Testis (tissue), 3 donors: ENCODE results near the gene AARSD1. TPM values are rescaled to one million over a fixed set of nuclear protein-coding genes. Genes with fewer than 3 reads are reported as not detected.

Experiments
- DNase-seq: peaks from one replicate; pipeline ENCODE4 v3.0.0-alpha.2; 2019
- H3K27ac ChIP-seq, 2 donors: fragments of 200-600 bp; sonication (generic); one replicate each; pipeline ENCODE4 v1.5.1; 2019
- H3K27me3 ChIP-seq: fragments of 200-600 bp; sonication (generic); one replicate; pipeline ENCODE4 v1.5.1; 2019
- H3K36me3 ChIP-seq: fragments of 200-600 bp; sonication (generic); one replicate; pipeline ENCODE4 v1.5.1; 2017; ENCODE audit warnings: low read depth; ENCODE audit errors: missing control alignments
- H3K4me1 ChIP-seq: fragments of 200-600 bp; sonication (generic); one replicate; pipeline ENCODE4 v1.5.1; 2019
- H3K4me3 ChIP-seq, 2 donors: fragments of 200-600 bp; sonication (generic); one replicate each; pipeline ENCODE4 v1.5.1; 2017 to 2019
- H3K9me3 ChIP-seq: fragments of 200-600 bp; sonication (generic); one replicate; pipeline ENCODE4 v1.5.1; 2017
- CTCF ChIP-seq, 3 experiments: fragments of 450-650 bp in 2 of 3; fragments of 200-600 bp in 1 of 3; sonication (generic) in 1 of 3; IDR thresholded peaks; one replicate each; pipeline ENCODE4 v1.5.1; 2016 to 2019; ENCODE audit warnings: antibody characterized with exemption in 3 of 3, mild to moderate bottlenecking in 2 of 3, moderate library complexity in 1 of 3
- POLR2A ChIP-seq: fragments of 450-650 bp; IDR thresholded peaks from one replicate; pipeline ENCODE4 v1.6.1; 2017; ENCODE audit warnings: antibody characterized with exemption, mild to moderate bottlenecking, moderate library complexity
- WGBS, 2 donors: methylation state at CpG; one replicate each; pipeline ENCODE4 v1.1.5; 2018; 5-methylcytosine and 5-hydroxymethylcytosine counted together
- intact Hi-C: fragments of 100-400 bp; cut with DNase I; formaldehyde crosslinking; loops from one replicate; pipeline ENCODE4 v1.15.1; 2023; ENCODE audit warnings: low total_unique reads
- polyA plus RNA-seq: library from polyadenylated mRNA; stranded (reverse); fragments of 350-450 nt; fragmentation: Illumina TruSeq; extraction: RNeasy Lipid Tissue Mini Kit (QIAGEN cat#74804); gene quantifications from one replicate; pipeline ENCODE4 v1.2.3, GENCODE V29; 2014; ENCODE audit warnings: low read depth, low replicate concordance; ENCODE audit not compliant: insufficient read depth
- total RNA-seq, 2 donors: library from RNA; depleted of rRNA; stranded (reverse); fragments of >200 nt; gene quantifications; one replicate each; pipeline ENCODE4 v1.2.3, GENCODE V29; 2016

The AARSD1 gene
- total and polyA plus RNA-seq, 3 donors from 2014 or later, result 62.0 to 184 (median 84.3) TPM

GRCh38 chr17:42950044-42950783 is 14.0 kb downstream of the AARSD1 start:
- Histone ChIP-seq H3K27ac (no peak overlapping the region), H3K4me1 (no peaks in the 10 kb centered on the region), H3K36me3 (no peaks in the 10 kb centered on the region), H3K9me3 (no peaks in the 10 kb centered on the region), H3K4me3 (no peak overlapping the region), H3K27me3 (no peaks in the 10 kb centered on the region)
- intact Hi-C loops, result no loop called here
- TF ChIP-seq POLR2A, result no peak
- TF ChIP-seq CTCF (IDR thresholded peaks at IDR 0.05), result no peak
- no peak for DNase-seq
- 88 to 91% methylated on average over 13 of the region's 13 CpGs for WGBS, 2 donors

- TF ChIP-seq CTCF (IDR thresholded peaks at IDR 0.05), result no peak
- TF ChIP-seq POLR2A, result no peak
- Histone ChIP-seq H3K36me3 (no peaks in the 10 kb centered on the region), H3K27me3 (no peaks in the 10 kb centered on the region), H3K27ac (no peak overlapping the region), H3K4me3 (no peak overlapping the region), H3K9me3 (no peaks in the 10 kb centered on the region), H3K4me1 (no peaks in the 10 kb centered on the region)
- WGBS, 2 donors, result 77 to 100% methylated on average over 1 of the region's 1 CpG
- DNase-seq, result no peak
- intact Hi-C loops, result no loop called here
Measured at GRCh38 chr17:42946812-42947211, 17.4 kb downstream of the AARSD1 start.

GRCh38 chr17:42944211-42944610 is 20.0 kb downstream of the AARSD1 start:
- H3K9me3 ChIP-seq, result no peaks in the 10 kb centered on the region
- no peaks in the 10 kb centered on the region for H3K27me3 ChIP-seq
- no peak overlapping the region for H3K27ac ChIP-seq
- 51 to 53% methylated on average over 3 of the region's 3 CpGs for WGBS, 2 donors
- intact Hi-C loops, result no loop called here
- TF ChIP-seq CTCF (IDR thresholded peaks at IDR 0.05) (no peak), POLR2A (no peak)
- H3K4me3 ChIP-seq, result no peak overlapping the region
- H3K4me1 ChIP-seq, result no peaks in the 10 kb centered on the region
- H3K36me3 ChIP-seq, result no peaks in the 10 kb centered on the region
- no peak for DNase-seq

GRCh38 chr17:42937712-42938596 is 26.3 kb downstream of the AARSD1 start:
- peak; percentile 40 to 47 (median 46) for TF ChIP-seq CTCF (IDR thresholded peaks at IDR 0.05)
- TF ChIP-seq POLR2A, result no peak
- peak; percentile 32 for DNase-seq
- intact Hi-C loops, result no loop called here
- no peaks in the 10 kb centered on the region for H3K4me1 ChIP-seq
- no peaks in the 10 kb centered on the region for H3K36me3 ChIP-seq
- H3K4me3 ChIP-seq, result no peak overlapping the region
- 37 to 43% methylated on average over 9 of the region's 9 CpGs for WGBS, 2 donors
- no peak overlapping the region for H3K27ac ChIP-seq
- H3K27me3 ChIP-seq, result no peaks in the 10 kb centered on the region
- H3K9me3 ChIP-seq, result no peaks in the 10 kb centered on the region
